ENCODE results near the gene FCAMR.

- TF ChIP-seq POLR2A (IDR thresholded peaks at IDR 0.05; ENCODE audit: low read depth, low read length) (no peak), CHD1 (IDR thresholded peaks at IDR 0.05; ENCODE audit: low read depth, low read length) (no peak), USF2 (IDR thresholded peaks at IDR 0.05; ENCODE audit: low read depth, low read length) (no peak), NFE2L2 (IDR thresholded peaks at IDR 0.05; ENCODE audit: low read depth, low read length) (no peak), CTCF (conservative IDR thresholded peaks at IDR 0.05; ENCODE audit: low read depth, low read length) (no peak), RAD21 (IDR thresholded peaks at IDR 0.05; ENCODE audit: low read length) (no peak), ELK1 (IDR thresholded peaks at IDR 0.05; ENCODE audit: borderline replicate concordance, low read depth, low read length) (no peak)
Measured at GRCh38 chr1:207001492-207002245, 31.4 kb upstream of the FCAMR start.

All from IMR-90 (cell line).